GM12874 (cell line): Measurements from ENCODE around the gene NFATC1.

Experiments
- CTCF ChIP-seq: IDR thresholded peaks from 2 replicates; pipeline ENCODE4 v1.5.1; 2011; ENCODE audit warnings: low read depth, mild to moderate bottlenecking, control low read depth, low read length, moderate library complexity; ENCODE audit not compliant: insufficient read depth

Gene NFATC1

GRCh38 chr18:79558933-79559416 is 163.2 kb downstream of the NFATC1 start:
- TF ChIP-seq CTCF, result no peak

GRCh38 chr18:79559436-79559835 is 163.7 kb downstream of the NFATC1 start:
- TF ChIP-seq CTCF, result no peak

- TF ChIP-seq CTCF, result no peak
Observed at GRCh38 chr18:79560042-79560860, 164.5 kb downstream of the NFATC1 start.

- TF ChIP-seq CTCF, result no peak
Observed at GRCh38 chr18:79560861-79561210, 165.1 kb downstream of the NFATC1 start.

- no peak for TF ChIP-seq CTCF
Observed at GRCh38 chr18:79563949-79564348, 168.2 kb downstream of the NFATC1 start.

- TF ChIP-seq CTCF, result no peak
Observed at GRCh38 chr18:79564441-79564840, 168.7 kb downstream of the NFATC1 start.

- no peak for TF ChIP-seq CTCF
Observed at GRCh38 chr18:79566771-79567431, 171.2 kb downstream of the NFATC1 start.
